Stimulated activated naive CD4-positive, alpha-beta T cell (primary cell): Measurements from ENCODE around the gene BUB3.

Experiments used
- DNase-seq, 6 experiments: peaks; one replicate each; lab custom pipeline; 2025; lab: John Stamatoyannopoulos, UW

The BUB3 gene

GRCh38 chr10:123154092-123154710, at the start of gene BUB3:
BUB3 (plus strand) TSS chr10:123154402; CDS start chr10:123154918, 516 bp downstream.
- DNase-seq, result peak; percentile 79 to 95 (median 90)

- DNase-seq, result no peak
These were observed 44.7 kb upstream of the BUB3 start for GRCh38 chr10:123109466-123109865.

DNA sequence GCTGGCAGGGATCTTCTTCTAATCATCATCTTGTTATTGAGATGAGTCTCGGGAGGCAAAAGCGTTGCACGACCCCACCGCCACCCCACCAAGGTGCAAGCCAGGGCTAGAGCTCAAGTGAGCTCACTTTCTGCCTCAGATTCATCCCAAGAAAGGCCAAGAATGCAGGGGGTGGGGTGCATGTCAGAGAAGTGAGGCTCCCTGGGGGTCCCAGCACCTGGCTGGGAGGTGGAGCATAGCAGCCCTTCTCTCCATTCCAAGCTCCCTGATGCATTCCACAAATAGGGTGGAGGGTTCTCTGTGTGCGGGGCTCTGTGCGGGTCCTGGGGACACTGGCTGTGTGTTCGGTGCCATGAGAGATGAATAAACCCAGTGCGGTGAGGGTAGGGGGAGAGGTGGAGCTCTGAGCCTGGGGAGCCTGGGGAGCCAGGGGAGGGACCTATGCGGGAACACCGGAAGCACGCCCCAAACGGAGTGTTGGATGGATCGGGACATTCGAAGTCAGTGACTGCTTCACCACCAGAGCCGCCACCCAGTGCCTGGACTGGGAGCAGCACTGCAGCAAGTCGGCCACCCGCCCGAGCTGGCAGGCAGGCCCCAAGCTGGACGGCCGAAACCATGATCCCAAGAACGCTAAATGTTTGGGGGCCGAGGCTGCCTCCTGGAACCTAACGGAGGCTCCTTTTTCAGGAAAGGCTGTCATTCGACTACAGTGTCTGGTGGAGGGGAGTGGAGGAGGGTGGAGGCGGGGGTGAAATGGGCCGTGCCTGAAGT, 36.4 kb upstream of the BUB3 start:
- no peak for DNase-seq

- DNase-seq, result no peak
These were observed 35.1 kb upstream of the BUB3 start for GRCh38 chr10:123119081-123119480.

- DNase-seq, result no peak
These were observed 28.0 kb upstream of the BUB3 start for GRCh38 chr10:123126246-123126645.

- DNase-seq, result no peak
These were observed 24.5 kb upstream of the BUB3 start for GRCh38 chr10:123129618-123130271.

DNA sequence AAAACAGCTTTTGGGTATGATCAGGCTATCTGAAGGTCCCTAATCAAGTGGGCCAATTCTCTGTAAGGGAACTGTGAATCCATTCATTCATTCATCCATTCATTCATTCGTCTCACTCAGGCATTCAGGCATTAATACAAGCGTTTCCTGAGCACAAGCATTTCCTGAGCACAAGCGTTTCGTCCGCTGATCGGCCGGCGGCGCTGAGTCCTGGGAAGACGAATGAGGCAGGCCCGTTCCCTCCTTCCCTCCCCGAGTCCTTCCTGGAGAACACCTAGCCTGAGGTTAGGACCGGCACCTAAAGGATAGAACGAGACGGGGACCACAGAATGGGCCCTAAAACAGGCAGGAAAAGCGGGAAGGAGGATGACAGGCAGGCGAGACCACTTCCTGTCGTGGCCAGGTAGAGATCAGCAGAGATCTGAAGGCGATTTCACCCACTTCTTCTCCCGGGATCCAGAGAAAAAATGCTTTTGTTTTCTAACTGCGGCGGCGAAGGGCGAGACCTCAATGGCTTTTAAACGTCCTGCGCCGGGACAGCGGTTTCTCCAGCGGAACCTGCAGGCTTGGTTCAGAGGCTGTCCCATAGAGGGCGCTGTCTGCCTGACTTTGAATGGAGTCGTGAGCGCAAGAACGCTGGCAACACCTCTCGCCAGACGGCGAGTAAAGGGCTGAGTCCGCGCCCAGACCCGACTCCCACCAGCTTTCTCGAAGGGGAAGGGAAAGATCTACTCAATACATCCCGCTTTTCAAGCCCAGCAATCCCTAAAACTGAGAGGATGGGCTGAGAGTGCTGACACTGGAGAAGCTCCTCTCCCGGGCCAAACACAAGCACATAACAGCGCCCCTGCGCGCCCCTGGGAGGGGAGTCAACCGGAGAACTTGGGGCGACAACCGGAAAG, 21.4 kb upstream of the BUB3 start:
- peak; percentile 63 to 89 (median 76) for DNase-seq

GRCh38 chr10:123133541-123134342, 20.5 kb upstream of the BUB3 start:
- no peak for DNase-seq

DNA sequence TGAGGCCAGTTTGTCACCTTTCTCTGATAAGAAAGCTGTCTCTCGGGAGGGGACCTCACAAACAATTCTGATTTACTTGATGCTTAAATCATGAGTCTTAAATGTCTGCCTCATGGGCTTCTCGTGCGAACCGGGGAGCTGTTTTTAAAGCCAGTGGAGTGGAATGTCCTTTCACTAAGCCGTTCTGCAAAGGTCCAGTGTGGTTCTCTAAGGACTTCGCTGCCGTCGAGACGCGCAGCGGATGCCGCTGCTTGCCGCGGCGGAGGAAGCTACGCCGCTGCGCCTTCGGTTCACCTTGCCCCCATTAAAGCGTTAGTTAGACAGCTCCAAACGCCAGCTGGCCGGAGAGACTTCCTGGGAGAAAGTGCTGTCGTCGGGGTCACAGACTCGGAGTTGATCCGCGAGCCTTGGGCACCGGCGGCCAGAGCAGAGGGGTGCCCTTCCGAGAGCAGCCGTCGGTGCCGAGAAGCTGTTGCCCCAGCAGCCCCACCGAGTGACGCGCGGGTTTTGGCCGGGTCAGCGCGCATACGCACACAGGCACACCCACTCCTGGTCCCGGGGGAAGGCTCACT, 19.8 kb upstream of the BUB3 start:
- peak in 1 of 6 experiments; percentile 31 for DNase-seq

GRCh38 chr10:123134915-123135414, 19.2 kb upstream of the BUB3 start:
- DNase-seq, result peak in 1 of 6 experiments; percentile 31

- peak in 3 of 6 experiments; percentile 27 to 51 (median 43) for DNase-seq
These were observed 18.6 kb upstream of the BUB3 start, which contains the start of gene HMX3 for GRCh38 chr10:123135415-123136141. HMX3 (plus strand) TSS chr10:123135970; CDS start chr10:123136051, 81 bp downstream.

GRCh38 chr10:123136221-123136805, 17.9 kb upstream of the BUB3 start:
- no peak for DNase-seq

DNA sequence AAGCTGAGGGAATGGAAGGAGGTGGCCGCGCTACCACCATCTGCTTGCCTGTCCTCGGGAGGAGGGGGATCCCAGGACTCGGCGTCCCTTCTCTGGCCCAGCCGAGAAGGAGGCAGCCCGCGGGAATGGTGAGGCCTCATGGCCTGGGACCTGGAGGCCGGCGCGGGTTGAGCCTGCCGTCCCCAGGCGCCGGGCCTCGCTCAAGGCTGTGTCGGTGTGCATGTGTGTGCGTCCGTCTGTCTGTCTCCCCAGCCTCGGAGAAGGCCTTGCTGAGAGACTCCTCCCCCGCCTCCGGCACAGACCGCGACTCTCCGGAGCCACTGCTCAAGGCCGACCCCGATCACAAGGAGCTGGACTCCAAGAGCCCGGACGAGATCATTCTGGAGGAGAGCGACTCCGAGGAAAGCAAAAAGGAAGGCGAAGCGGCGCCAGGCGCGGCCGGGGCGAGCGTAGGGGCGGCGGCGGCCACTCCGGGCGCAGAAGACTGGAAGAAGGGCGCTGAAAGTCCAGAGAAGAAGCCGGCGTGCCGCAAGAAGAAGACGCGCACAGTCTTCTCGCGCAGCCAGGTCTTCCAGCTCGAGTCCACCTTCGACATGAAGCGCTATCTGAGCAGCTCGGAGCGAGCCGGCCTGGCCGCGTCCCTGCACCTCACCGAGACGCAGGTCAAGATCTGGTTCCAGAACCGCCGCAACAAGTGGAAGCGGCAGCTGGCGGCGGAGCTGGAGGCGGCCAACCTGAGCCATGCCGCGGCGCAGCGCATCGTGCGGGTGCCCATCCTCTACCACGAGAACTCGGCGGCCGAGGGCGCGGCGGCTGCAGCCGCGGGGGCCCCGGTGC, 17.2 kb upstream of the BUB3 start:
- DNase-seq, result peak in 3 of 6 experiments; percentile 31 to 46 (median 45)

DNA sequence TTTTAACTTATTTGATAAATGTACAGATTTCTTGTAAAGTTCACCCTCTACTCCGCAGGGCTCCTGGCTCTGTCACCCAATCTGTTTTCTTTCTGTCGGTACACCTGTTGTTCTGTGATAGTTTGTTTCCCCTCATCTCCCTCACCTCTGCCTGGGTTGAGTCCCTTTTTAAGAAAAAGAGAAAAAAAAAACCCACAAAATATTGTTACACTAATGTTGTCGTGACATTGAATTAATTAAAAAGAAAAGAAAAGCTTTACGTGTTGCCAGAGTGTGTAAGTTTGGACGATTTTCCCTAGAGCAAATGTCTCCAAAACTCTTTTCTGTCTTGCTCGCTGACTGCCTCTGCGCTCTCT, 15.1 kb upstream of the BUB3 start:
- DNase-seq, result no peak

DNA sequence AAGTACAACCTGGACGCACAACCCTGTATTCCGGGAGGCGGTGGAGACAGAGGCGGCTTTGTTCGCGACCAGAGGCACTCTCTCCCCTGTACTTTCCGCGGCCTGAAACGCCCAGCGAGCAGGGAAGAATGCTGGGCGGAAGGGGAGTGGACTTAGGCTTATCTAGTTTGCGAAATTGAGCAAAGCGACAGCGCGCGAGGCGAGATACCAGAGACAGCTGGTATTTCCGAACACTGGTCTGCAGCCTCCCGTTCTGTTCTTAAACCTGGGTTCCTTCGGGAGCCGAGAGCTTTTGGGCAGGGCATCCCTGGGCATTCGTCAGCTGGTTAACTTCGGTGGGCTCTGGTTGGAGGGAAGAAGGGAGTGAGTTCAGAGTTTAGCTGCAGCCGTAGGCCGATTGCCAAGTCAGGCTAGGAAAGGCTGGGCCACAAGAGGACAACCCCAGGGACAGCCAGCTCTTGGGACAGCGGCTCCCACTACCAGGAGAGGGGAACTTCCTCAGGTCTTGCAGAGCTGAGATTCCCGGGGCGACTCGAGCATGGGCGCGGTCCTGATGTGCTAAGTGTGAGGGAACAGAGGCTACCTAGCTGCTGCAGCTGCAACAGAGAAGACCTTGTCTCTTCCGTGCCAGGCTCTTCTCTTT, 14.6 kb upstream of the BUB3 start:
- peak in 1 of 6 experiments; percentile 27 for DNase-seq

GRCh38 chr10:123140164-123140982, 13.8 kb upstream of the BUB3 start:
- DNase-seq, result peak in 2 of 6 experiments; percentile 12 to 27

GRCh38 chr10:123140983-123141390, 13.2 kb upstream of the BUB3 start:
- no peak for DNase-seq
